NCI-H2227 (cell line): Measurements from ENCODE around the gene EPB41L4B.
"Not testable (repeated sequence)": the region's sequence is repeated elsewhere in the genome, so short reads cannot be mapped to it uniquely, and the experiment has no call there.

Experiments used
- DNase-seq: peaks from one replicate; lab custom pipeline; 2025; ENCODE audit not compliant: unreplicated experiment; lab: John Stamatoyannopoulos, UW

EPB41L4B gene

DNA sequence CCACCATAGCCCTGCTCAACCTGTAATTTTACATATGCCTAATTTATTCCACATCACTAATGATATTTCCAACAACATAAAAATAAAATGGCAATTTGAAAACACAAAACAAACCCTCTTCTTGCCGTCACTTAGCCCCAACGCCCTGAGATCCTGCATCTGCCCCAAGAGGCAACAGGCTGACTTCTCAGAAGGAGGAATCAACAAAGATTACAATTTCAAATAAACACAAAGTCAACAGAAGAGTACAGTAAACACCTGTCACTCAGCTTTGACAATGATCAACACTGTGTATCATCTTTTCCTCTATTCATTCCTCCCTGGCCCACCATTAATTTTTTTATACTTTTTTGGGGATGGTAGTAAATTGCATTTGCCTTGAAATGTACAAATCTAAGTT is 19.8 kb downstream of the EPB41L4B start:
- DNase-seq, result no peak

DNA sequence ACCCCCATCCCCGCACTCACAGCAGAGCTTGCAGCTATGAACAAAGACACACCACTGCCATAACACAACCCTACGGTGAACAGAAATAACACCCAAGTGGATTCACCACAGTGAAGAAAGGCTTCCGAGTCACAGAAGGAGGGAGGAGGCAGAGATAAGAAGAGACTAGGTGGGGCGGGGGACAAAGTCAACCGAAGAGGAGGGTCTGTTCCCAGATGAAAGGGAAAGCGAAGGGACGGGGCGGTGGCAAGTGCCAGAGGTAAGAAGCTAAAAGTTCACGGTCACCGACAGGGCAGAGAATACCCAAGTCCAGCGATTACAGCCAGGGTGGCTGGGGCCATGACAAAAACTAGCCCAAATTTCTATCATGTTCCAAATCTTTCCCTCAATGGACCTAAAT is 21.0 kb downstream of the EPB41L4B start:
- no peak for DNase-seq

DNA sequence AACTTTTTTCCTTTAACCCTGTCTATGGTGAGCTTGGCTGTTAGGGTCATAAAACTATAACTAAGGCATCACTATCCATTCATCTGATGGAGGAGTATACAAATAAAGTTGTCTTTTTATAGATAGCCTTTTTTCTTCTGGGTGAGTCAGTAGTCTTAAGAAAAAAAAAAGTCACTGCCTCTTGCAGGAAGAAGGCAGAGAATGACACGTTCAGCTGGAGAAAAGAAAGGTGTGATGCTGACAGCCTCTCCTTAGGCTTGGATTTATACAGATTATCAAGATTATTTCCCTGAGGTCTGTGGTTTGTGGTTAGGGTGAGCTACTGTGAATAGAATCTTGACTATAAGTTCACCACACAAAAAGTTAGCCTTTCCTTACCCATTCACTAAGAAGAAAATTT is 23.0 kb downstream of the EPB41L4B start:
- no peak for DNase-seq

DNA sequence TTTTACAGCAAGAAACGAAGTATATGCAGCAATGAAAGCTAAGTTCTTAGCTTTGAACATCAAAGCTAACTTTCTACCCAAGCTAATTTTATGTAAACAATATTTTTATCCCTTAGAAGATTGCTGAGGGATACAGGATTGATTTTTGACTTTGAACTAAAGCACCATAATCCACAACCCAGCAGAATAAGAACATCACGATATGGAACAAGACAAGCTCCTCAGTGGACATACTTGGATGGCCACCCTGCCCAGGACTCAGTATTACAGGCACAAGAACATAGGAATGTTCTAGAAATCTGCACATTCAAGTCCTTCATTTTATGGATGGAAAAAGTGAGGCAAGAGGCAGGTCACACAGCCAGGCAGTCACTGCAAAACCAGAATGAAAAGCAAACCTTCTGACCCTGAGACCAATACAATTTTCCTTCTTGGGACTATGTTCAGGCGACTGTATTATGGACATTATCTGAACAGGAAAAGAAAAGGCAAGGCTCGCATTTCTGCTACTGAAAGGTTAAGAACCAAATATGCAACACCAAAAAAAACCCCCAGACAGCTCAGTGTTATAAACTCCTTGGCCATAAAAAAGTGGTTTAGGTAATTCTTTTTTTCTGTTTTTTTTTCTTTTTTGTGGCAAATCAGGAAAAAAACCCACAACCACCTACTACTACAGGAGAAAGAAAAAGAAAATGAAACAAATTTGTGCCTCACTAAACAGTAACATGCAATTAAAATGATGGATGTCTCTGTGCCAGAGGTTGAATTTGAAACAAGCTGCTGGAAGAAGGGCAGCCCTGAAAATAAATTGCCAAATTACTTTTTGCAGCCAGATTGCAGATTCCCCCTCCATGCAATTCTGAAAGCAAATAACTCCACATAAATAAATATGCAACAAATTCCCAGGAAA is 25.4 kb downstream of the EPB41L4B start:
- no peak for DNase-seq

DNA sequence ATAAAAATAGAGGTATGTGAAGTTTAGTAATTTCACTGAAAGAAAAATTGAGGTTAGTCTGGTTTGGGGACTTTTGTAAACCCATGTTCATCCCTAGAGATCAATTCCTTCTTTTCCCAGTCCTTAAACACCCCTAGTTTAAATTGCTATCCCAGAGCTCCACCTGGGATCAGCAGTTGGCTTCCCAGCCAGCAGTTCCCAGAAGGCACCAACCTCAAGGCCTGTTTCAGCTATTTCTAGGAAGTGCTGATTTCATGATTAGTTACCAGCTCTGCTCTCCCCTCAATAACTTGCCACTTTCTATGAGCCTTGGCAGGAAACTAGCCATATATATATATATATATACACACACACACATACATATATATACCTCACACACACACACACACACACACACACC is 30.5 kb downstream of the EPB41L4B start:
- no peak for DNase-seq

DNA sequence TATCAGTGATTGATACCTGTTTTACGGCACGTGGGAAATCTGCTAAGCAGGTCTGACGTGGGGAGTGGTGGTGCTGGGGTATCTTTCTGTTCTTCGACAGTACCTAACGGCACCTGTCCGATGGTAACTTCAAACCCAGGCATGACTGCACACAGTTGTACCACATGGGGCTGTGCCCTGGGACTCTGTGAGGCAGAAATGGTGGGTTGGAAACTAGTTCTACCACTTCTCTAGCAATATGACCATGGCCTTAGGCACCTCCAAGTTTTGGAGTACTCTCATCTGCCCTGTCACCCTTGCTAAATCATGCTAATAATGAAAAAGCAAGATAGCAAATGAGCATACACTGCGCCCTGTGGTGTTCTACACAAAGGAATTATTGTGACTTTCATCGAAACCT is 30.9 kb downstream of the EPB41L4B start:
- no peak for DNase-seq

DNA sequence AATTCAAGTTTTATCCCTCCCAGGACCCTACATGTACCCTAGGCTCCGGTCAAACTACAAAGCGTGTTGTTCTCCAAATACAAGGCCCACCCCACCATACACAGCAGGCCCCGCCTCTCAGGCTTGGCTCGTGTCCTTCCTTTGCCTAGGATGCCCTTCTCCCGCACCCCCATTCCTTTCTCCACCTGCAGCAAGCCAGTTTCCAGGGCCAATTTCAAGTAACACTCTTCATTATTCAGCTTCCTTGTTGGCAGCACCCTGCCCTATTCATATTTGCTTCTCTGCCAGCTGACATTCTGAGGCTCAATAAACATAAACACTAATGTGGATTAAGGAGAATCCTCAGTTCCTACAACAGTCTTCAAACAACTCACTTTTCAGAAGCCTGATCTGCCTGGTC is 31.7 kb downstream of the EPB41L4B start:
- no peak for DNase-seq

DNA sequence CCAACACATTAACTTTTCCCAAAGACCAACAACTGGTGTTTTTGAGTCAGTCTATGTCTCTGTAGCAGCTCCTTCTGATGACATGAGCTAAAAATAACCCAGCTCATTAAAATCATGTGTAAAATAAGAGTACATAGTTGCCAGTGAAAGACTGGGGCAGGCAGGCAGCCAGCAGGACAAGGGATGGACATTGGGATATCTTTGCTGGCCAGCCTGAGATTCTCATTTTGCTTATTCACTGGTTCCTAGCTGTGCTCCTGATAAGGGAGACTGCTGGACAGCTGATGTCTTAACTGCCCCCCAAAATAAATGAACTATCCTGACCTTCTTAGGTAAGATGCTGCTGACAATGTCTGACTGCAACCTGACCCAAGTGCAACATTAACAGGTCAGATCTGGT is 33.9 kb downstream of the EPB41L4B start:
- no peak for DNase-seq

DNA sequence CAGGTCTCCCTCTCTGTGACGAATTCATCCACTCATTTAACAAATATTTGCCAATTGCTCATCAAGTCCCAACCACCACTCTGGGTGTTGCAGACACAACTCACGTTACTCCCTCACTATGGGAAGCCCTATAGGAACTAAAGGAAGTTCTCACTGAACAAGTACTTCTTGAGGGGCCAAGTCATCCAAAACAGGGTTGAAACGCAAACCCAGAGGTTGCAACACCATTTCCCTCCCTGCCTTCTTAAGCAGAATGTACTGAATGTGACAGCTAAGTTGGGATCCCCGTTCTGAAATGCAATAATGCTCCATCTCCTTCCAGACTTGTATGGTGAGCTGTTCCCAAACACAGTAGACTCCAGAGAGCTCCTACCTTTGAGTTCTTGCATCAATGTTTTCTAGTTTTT is 34.3 kb downstream of the EPB41L4B start:
- no peak for DNase-seq

DNA sequence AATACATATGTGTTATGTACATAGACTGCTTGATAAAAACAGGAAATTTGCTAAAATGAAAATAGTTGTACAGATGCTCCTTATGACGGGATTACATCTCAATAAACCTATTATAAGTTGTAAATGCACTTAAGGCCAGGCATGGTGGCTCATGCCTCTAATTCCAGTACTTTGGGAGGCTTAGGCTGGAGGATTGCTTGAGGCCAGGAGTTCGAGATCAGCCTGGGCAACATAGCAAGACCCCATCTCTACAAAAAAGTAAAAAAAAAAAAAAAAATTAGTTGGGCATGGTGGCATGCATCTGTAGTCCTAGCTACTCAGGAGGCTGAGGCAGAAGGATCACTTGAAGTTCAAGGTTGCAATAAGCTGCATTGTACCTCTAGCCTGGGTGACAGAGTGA is 37.2 kb downstream of the EPB41L4B start:
- not testable (repeated sequence) for DNase-seq

DNA sequence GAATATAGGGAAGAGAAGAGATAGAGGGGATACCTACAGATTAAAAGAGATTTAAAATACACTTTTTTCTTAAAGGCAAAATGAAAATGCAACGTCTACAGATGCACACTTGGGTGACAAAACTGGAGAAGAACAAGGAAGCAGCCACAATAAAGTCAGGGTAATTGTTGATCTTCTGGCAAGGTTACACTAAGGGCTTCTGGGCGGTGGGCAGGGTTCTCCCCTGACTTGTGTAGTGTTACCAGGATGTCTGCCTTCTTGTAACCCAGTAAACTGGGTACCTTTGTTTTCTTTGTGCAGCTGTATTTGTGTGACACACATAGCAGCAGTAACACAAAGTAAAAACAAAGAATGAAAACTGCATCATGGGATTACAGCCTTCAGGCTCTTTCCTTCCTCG is 37.8 kb downstream of the EPB41L4B start:
- DNase-seq, result no peak

DNA sequence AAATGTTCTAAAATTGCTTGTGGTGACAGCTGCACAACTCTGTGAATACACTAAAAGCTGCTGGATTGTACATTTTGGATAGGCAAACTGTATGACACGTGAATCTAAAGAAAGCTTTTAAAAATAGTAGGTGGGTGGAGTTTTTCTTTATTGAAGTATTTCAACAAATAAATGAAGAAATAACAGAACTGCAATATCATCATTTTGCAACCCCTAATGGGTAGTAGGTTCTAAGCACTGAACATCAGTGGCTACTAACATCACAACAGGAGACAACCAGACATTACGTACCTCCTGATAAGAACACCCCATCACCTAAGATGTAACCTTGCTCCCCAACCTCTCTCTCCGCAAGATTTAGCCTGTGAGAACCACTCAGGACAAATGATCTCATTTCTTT is 38.6 kb downstream of the EPB41L4B start:
- no peak for DNase-seq

DNA sequence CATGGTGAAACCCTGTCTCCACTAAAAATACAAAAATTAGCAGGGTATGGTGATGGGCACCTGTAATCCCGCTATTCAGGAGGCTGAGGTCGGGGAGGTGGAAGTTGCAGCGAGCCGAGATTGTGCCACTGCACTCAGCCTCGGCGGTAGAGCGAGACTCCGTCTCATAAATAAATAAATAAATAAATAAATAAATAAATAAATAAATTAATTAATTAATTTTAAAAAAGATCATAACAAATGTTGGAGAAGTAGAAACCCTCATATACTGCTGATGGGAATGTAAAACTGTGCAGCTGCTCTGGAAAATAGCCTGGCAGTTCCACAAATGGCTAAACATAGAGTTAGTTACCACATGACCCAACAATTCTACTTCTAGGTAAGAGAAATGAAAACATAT is 39.3 kb downstream of the EPB41L4B start:
- DNase-seq, result no peak

DNA sequence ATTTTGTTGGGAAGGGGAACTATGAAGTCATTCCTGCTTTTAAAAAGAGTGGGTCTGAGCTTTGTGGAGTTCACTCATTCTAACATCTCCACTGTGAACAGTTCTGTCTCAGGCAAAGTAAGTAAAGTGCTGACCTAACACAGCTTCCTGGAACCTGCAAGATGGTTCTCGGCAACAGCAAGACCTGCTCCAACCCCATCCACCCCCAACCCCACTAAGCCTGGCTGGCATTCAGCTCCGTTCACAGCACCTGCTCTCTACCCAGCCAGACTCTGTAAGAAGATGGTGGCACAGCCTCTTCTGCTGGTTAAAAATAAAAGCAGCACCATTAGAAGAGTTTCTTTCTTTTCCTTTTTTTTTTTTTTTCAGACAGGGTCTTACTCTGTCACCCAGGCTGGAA is 42.0 kb downstream of the EPB41L4B start:
- no peak for DNase-seq

DNA sequence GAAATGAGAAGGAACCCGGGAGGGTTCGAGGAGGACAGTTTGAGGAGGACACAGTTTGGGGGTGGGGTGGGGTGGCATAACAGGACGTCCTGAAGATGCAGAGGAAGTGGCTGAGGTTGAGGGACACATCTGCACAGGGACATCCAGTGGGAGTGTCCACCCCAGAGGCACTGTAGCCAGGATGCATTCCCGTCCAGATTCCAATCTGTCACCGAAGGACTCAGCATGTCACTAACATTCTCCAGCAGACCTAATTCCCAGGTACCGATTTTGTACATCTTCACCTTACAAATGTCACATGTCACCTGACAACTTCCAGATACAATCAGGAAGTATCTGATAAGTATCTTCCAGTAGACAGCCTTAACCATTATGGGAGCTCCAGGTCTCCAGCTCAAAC is 42.6 kb downstream of the EPB41L4B start:
- DNase-seq, result no peak

DNA sequence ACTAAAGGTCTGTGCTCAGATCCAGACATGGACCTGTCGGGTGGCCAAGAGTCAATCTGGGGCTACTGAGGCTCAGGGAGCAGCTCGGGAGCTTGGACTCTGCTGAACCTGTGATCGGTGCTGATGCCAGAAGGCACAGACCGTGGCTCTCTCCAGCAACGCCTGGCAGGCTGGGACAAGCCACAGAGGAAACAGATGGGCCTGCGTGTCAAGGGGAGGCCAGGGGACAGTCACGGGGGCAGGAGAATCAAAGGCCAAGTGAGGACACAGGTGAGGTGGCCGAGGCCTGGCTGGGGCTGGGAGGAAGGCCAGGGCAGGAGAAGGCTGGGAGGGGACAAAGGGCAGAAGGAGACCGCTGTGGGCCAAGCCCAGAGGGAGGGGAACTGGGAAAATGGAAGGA is 43.4 kb downstream of the EPB41L4B start:
- DNase-seq, result no peak

DNA sequence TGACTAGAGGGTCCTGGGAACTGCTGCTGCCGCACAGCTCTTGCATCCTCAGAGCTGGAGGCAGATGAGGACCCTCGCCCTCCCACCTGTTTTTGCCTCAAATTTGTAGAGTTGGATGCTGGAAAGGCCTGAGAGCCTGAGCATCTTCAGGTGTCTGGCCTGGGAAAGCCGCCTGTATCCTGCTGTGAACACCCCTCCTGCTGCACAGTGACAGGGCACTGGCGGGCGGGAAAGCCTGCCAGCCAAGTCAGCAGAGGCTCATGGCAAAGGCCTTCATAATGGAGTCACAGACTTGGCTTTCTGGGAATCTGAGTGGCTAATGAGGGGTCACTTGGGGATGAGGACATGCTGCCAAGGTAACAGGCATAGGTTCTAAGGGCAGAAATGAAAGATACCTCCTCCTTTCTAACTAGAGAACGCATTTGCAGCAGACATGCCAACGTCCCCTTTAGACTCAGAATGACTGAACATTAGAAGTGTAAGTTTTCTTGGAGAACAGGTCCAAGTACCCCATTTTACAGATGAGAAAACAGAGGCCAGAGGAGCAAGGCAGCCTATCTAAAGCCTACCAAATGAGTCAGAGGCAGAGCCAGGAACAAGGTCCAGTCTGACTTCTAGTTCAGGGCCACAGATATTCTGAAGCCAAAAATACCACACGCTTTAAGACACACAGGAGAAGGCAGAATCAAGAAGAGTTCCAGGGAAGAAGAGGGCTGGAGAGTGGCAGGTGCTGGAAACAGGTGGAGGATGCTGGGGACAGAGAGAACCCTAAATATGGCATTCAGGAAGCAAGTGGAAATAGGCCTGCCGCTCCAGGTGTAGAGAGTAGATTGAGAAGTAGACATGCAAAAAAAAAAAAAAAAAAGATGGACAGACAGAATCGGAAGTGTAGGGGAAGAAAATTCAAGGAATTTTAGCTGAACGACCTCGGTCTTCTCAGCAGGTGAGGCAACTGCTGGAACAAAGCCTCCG is 44.1 kb downstream of the EPB41L4B start:
- DNase-seq, result no peak

DNA sequence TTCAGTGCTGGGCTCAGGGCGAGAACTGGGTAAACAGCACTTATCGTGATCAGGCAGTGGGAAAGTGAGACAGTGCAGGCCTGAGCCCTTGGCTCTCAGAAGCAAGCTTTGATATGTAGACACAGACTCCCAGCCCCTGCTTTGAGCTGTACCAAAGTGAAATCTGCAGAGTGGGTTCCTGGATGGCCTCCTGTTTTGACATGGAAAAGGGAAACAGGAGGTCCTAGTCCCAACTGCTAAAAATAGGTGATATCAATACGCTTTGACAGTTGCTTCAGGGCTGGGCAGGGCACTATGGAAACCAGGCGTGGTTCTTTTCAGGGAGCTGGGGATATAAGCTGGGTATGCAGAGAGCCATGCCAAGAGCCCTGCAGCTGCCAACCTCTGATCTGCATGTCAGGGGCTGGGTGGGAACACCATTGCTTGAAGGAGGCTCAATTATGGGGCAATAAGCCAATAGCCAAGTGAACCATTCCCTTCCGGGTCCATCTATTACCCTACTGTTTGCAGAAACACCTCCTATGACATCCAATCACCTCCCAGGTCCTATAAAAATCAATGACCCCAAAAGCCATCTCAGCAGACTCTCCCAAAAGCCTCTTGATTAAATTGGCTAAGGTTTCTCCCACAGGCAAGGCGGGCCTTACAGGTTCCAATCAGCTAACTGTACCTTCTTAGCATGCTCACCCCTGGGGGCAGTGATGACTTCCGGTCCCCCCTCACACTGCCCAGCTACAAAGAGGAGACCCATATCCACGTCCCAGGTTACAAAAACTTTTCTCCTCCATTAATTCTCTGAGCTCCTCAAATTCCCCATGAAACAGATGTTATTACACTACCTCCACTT is 45.8 kb downstream of the EPB41L4B start:
- no peak for DNase-seq

DNA sequence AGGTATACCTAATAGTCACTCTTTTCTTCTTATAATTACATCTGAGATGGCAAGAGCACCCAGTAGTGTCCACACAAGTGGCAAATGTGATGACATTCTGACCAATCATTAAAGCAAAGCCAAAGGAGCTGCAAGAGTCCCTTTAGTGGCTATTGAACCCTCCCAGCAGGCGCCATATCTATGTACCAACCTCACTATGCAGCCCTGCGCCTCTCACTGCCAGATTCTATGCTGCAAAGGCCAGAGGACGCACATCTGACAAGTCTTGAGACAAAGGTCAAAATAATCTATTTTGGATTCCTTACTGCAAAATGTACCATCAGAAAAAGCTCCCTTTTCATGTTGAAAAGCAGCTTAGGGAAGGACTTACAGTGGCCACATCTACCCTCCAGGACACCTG is 47.0 kb downstream of the EPB41L4B start:
- no peak for DNase-seq

DNA sequence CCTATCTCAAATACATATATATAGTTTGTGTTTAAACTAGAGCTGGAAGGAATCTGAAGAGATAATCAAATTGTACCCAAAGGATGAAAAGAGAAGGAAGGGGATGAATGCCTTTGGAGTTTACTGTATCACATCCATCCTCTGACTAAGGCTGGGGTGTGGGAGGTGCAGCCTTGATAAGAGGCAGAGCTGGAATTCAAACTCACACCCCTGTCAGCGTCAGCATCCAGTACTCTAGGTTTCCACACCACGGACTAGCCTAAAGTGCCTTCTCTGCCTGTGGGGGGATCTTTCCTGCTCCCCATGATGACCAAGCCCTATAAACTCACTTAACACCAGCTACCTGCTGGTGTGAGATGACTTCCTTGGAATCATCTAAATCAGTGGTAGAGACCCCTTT is 48.1 kb downstream of the EPB41L4B start:
- no peak for DNase-seq

DNA sequence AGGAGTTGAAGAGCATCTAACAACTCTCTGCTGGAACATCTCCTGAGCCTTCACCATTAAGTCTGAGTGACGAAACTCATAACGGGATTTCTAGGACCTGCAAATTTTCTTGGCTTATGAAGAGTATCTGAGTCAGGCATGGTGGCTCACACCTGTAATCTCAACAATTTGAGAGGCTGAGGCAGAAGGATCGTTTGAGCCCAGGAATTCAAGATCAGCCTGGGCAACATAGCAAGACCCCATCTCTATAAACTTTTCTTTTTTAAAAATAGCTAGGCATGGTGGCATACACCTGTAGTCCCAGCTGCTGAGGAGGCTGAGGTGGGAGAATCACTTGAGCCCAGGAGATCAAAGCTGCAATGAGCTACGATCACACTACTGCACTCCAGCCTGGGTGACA is 48.8 kb downstream of the EPB41L4B start:
- DNase-seq, result no peak
